Nephron progenitor cell (in vitro differentiated cells): Measurements from ENCODE around the gene TGFBI.
"Not testable (repeated sequence)": the region's sequence is repeated elsewhere in the genome, so short reads cannot be mapped to it uniquely, and the experiment has no call there.

Source experiments
- DNase-seq: peaks from one replicate; pipeline ENCODE4 v3.0.0; 2021
- H3K27ac Mint-ChIP-seq: 2 replicates; pipeline ENCODE4 v1.8.0; 2021; ENCODE audit warnings: mild to moderate bottlenecking, moderate library complexity, mixed read lengths
- H3K27me3 Mint-ChIP-seq: 2 replicates; pipeline ENCODE4 v1.8.0; 2021; ENCODE audit warnings: mild to moderate bottlenecking, low read depth, mixed read lengths; ENCODE audit not compliant: poor library complexity
- H3K36me3 Mint-ChIP-seq: 2 replicates; pipeline ENCODE4 v1.8.0; 2021; ENCODE audit warnings: low read depth, mixed read lengths
- H3K4me1 Mint-ChIP-seq: 2 replicates; pipeline ENCODE4 v1.8.0; 2021; ENCODE audit warnings: mixed read lengths
- H3K4me3 Mint-ChIP-seq: 2 replicates; pipeline ENCODE4 v1.8.0; 2021; ENCODE audit warnings: mild to moderate bottlenecking, moderate library complexity, mixed read lengths
- H3K9me3 Mint-ChIP-seq: 2 replicates; pipeline ENCODE4 v1.8.0; 2021; ENCODE audit warnings: mild to moderate bottlenecking, moderate library complexity, mixed read lengths
- TF ChIP-seq, protein P1 (sequence below): fragments of 200-600 bp; sonication (generic); IDR thresholded peaks from 2 replicates; pipeline ENCODE4 v1.5.0; 2021; ENCODE audit warnings: antibody characterized with exemption

TGFBI gene

DNA sequence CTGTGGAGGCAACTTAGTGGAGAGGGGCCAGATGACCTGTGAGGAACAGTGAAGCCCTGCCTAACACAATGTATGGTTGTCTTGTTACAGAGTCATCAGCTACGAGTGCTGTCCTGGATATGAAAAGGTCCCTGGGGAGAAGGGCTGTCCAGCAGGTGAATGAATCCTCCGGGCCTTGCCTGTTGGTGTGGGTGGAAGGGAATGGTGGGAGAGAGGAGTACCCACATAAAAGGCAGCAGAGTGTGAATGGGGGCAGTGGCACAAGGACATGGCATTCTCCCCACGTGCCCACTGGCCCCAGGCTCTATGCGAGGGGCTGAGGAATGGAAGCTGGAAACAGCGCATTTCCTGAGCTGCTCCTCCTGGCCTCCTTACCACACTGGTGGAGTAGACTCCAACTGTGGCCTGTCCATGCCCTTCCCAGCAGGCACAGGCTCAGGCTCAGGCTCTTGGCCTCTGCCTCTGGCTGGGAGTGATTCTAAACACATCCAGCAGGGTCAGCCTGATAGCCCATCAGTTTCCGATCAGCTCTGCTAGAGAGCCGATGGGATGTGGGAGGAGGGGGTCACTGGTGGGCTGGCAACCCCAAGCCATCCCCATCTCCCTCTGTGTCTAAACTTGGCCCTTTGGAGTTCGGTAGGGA is 15.3 kb downstream of the TGFBI start:
- TF ChIP-seq, protein P1, sequence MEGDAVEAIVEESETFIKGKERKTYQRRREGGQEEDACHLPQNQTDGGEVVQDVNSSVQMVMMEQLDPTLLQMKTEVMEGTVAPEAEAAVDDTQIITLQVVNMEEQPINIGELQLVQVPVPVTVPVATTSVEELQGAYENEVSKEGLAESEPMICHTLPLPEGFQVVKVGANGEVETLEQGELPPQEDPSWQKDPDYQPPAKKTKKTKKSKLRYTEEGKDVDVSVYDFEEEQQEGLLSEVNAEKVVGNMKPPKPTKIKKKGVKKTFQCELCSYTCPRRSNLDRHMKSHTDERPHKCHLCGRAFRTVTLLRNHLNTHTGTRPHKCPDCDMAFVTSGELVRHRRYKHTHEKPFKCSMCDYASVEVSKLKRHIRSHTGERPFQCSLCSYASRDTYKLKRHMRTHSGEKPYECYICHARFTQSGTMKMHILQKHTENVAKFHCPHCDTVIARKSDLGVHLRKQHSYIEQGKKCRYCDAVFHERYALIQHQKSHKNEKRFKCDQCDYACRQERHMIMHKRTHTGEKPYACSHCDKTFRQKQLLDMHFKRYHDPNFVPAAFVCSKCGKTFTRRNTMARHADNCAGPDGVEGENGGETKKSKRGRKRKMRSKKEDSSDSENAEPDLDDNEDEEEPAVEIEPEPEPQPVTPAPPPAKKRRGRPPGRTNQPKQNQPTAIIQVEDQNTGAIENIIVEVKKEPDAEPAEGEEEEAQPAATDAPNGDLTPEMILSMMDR = no peak
- Mint-ChIP-seq H3K9me3 (no peaks in the 10 kb centered on the region), H3K4me3 (no peak overlapping the region), H3K27ac (no peak overlapping the region), H3K27me3 (peaks cover 15% of the 10 kb centered on the region), H3K36me3 (peaks cover 3% of the 10 kb centered on the region), H3K4me1 (peaks cover 24% of the 10 kb centered on the region)
- no peak for DNase-seq

DNA sequence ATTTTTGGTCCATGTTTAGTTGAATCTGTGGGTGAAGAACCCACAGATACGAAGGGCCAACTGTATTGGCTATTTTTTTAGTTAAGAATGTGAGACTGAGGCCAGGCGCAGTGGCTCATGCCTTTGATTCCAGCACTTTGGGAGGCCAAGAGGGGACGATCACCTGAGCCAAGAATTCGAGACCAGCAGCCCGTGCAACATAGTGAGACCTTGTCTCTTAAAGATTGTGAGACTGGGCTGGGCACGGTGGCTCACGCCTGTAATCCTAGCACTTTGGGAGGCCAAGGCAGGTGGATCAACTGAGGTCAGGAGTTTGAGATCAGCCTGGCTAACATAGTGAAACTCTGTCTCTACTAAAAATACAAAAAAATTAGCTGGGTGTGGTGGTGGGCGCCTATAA is 16.2 kb downstream of the TGFBI start:
- peaks cover 15% of the 10 kb centered on the region for H3K27me3 Mint-ChIP-seq
- H3K36me3 Mint-ChIP-seq, H3K4me3 Mint-ChIP-seq, H3K27ac Mint-ChIP-seq, DNase-seq, H3K9me3 Mint-ChIP-seq: not testable (repeated sequence)
- peaks cover 23% of the 10 kb centered on the region for H3K4me1 Mint-ChIP-seq

DNA sequence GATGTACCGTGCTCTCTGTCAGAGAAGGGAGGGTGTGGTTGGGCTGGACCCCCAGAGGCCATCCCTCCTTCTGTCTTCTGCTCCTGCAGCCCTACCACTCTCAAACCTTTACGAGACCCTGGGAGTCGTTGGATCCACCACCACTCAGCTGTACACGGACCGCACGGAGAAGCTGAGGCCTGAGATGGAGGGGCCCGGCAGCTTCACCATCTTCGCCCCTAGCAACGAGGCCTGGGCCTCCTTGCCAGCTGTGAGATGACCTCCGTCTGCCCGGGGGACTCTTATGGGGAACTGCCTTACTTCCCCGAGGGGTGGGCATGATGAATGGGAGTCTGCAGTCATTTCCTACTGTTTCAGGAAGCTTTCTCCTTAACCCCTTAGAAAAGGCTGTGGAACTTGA is 17.5 kb downstream of the TGFBI start:
- Mint-ChIP-seq H3K4me3 (no peak overlapping the region), H3K36me3 (peaks cover 3% of the 10 kb centered on the region)

DNA sequence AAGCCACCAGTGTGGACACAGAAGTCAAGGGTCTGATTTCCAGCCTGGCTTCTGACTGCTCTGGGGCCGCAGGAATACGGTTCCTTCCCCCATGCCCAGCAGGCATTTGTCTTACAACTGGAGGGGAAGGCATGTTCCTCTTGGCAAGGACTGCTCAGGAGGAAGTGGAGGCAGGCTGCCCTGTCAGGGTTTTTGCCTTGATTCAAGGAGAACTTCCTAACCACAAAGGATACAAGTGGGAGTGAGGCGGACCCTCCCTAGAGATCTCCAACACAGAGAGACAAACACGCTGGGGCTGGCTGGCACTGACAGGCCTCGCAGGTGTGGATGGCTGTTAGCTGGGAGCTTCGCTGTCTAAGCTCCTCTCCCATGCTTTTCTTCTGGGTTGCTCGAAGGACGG is 19.1 kb downstream of the TGFBI start:
- Mint-ChIP-seq H3K27ac (no peak overlapping the region), H3K36me3 (peaks cover 3% of the 10 kb centered on the region), H3K4me3 (no peak overlapping the region), H3K9me3 (no peaks in the 10 kb centered on the region), H3K4me1 (peaks cover 2% of the 10 kb centered on the region), H3K27me3 (peaks cover 14% of the 10 kb centered on the region)
- TF ChIP-seq, protein P1 = no peak
- no peak for DNase-seq

More for the DNA sequence above, 17.5 kb downstream of the TGFBI start:
- Mint-ChIP-seq H3K27ac (no peak overlapping the region), H3K27me3 (peaks cover 14% of the 10 kb centered on the region), H3K9me3 (no peaks in the 10 kb centered on the region), H3K4me1 (peaks cover 16% of the 10 kb centered on the region)
- no peak for DNase-seq
- TF ChIP-seq, protein P1 = no peak

DNA sequence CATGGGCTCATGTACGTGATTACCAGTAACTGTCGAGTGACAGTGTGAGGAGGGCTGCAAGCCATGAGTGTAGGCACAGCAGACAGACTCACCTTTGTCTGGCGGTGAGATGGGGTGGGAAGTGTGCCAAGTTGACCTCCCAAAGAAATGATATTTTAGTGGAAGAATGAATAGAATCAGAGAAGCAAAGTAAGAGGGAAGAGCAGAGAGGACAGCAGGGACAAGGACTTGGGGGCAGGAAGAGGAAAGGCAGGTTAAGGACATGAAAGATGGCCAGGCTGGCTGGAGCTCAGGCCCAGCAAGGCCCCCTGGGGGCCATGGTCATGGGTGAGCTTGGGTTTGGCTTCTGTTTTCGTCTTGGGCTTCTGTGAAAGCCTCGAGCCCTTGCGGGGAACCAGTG is 20.2 kb downstream of the TGFBI start:
- peaks cover 7% of the 10 kb centered on the region for H3K4me1 Mint-ChIP-seq
- no peak for DNase-seq
- no peak overlapping the region for H3K4me3 Mint-ChIP-seq

DNA sequence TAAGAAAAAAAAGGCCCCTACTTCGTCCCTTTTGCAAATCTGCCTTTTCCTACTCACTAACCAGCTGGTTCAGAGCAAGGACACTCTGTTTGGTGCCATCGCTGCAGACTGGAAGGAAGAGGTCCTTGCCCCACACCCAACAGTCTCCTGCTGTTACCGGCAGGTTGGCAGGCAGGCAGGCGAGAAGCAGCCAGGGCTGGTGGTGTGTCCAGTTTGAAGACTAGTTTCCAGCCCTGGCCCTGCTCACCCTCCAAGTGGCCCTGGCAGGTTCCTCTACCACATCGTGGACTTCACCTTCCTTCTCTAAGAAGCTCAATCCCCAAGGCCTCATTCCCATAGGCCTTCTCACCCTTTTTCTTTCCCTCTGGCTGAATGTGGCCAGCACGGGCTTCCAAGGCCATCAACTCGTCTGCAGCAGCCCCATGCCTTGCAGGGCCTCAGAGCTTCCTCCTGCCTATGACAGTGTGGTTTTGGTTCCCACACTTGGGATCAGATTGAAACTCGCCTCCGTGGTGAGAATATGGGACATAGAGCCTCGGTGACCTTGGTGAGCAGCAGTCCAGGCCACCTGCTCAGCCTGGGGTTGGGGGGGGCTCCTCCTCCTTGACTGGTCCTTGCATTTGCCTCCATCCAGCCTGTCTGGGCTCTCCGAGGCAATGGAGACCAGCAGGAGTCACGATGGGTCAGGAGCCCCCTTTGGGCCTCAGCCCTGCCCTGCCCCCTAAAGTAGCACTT is 22.9 kb downstream of the TGFBI start:
- TF ChIP-seq, protein P1 = no peak
- Mint-ChIP-seq H3K27me3 (peaks cover 4% of the 10 kb centered on the region), H3K36me3 (peaks cover 3% of the 10 kb centered on the region), H3K4me1 (peaks cover 30% of the 10 kb centered on the region), H3K27ac (no peak overlapping the region), H3K4me3 (no peak overlapping the region), H3K9me3 (no peaks in the 10 kb centered on the region)
- no peak for DNase-seq

More for the DNA sequence above, 20.2 kb downstream of the TGFBI start:
- Mint-ChIP-seq H3K9me3 (no peaks in the 10 kb centered on the region), H3K27ac (no peak overlapping the region), H3K36me3 (peaks cover 3% of the 10 kb centered on the region), H3K27me3 (peaks cover 12% of the 10 kb centered on the region)
- TF ChIP-seq, protein P1 = no peak
